Osteoblast (primary cell): ENCODE measurements around the gene TAF3. TPM values are rescaled to one million over a fixed set of nuclear protein-coding genes. Genes with fewer than 3 reads are reported as not detected.

Experiments used
- DNase-seq: peaks from one replicate; pipeline ENCODE4 v3.0.0; 2011; ENCODE audit warnings: low spot score, mixed read lengths; ENCODE audit not compliant: insufficient read length; ENCODE audit errors: missing footprints
- H2AFZ ChIP-seq: 2 replicates; pipeline ENCODE4 v1.6.0; 2011; ENCODE audit warnings: mild to moderate bottlenecking, low read length
- H3K27ac ChIP-seq: 2 replicates; pipeline ENCODE4 v1.5.1; 2011; ENCODE audit warnings: mild to moderate bottlenecking, low read depth, low read length, moderate library complexity
- H3K27me3 ChIP-seq: 2 replicates; pipeline ENCODE4 v1.6.0; 2012; ENCODE audit warnings: mild to moderate bottlenecking, control low read depth, inconsistent platforms, low read length, moderate library complexity; ENCODE audit not compliant: insufficient read depth
- H3K36me3 ChIP-seq: 2 replicates; pipeline ENCODE4 v1.5.1; 2011; ENCODE audit warnings: mild to moderate bottlenecking, low read length, control low read depth, moderate library complexity; ENCODE audit not compliant: insufficient read depth
- H3K4me1 ChIP-seq: 2 replicates; pipeline ENCODE4 v1.5.1; 2011; ENCODE audit warnings: mild to moderate bottlenecking, low read length, control low read depth, moderate library complexity; ENCODE audit not compliant: insufficient read depth
- H3K4me2 ChIP-seq: 2 replicates; pipeline ENCODE4 v1.6.0; 2011; ENCODE audit warnings: mild to moderate bottlenecking, low read length; ENCODE audit not compliant: insufficient read depth
- H3K4me3 ChIP-seq: fragments of 200-600 bp; sonication (generic); 3 replicates; pipeline ENCODE4 v1.5.1; 2012; ENCODE audit warnings: mild to moderate bottlenecking, low read length, inconsistent platforms; ENCODE audit not compliant: insufficient read depth
- H3K79me2 ChIP-seq: 2 replicates; pipeline ENCODE4 v1.6.0; 2012; ENCODE audit warnings: mild to moderate bottlenecking, low read length, control low read depth, inconsistent platforms; ENCODE audit not compliant: insufficient read depth
- H3K9me3 ChIP-seq: 2 replicates; pipeline ENCODE4 v1.5.1; 2011; ENCODE audit warnings: low read depth, low read length, control low read depth
- H4K20me1 ChIP-seq: 2 replicates; pipeline ENCODE4 v1.6.0; 2012; ENCODE audit warnings: mild to moderate bottlenecking, low read length, control low read depth; ENCODE audit not compliant: insufficient read depth
- CTCF ChIP-seq: IDR thresholded peaks from 2 replicates; pipeline ENCODE4 v1.5.1; 2011; ENCODE audit warnings: mild to moderate bottlenecking, low read depth, low read length, moderate library complexity; ENCODE audit errors: extremely low read depth
- total RNA-seq: library from RNA; depleted of rRNA; stranded (reverse); fragments of >200 nt; gene quantifications from 2 replicates; pipeline ENCODE4 v1.2.3, GENCODE V29; 2012

TAF3 gene
- total RNA-seq, 1 donor: 2.2 TPM

- Histone ChIP-seq H3K27me3 (peaks cover 59% of the 10 kb centered on the region), H3K9me3 (no peaks in the 10 kb centered on the region), H3K4me1 (no peaks in the 10 kb centered on the region), H3K27ac (no peak overlapping the region), H3K4me2 (no peak overlapping the region), H4K20me1 (no peaks in the 10 kb centered on the region), H2AFZ (no peak overlapping the region), H3K4me3 (no peak overlapping the region), H3K36me3 (no peaks in the 10 kb centered on the region), H3K79me2 (no peaks in the 10 kb centered on the region)
- no peak for TF ChIP-seq CTCF
- no peak for DNase-seq
Observed at GRCh38 chr10:8032558-8032957, 214.3 kb downstream of the TAF3 start.

GRCh38 chr10:8033812-8034465 lies 215.6 kb downstream of the TAF3 start:
- no peaks in the 10 kb centered on the region for H4K20me1 ChIP-seq
- H3K27ac ChIP-seq: no peak overlapping the region
- H2AFZ ChIP-seq: no peak overlapping the region
- H3K4me3 ChIP-seq: no peak overlapping the region
- H3K4me2 ChIP-seq: no peak overlapping the region
- H3K27me3 ChIP-seq: peaks cover 73% of the 10 kb centered on the region
- H3K9me3 ChIP-seq: no peaks in the 10 kb centered on the region
- H3K4me1 ChIP-seq: no peaks in the 10 kb centered on the region
- no peaks in the 10 kb centered on the region for H3K36me3 ChIP-seq
- TF ChIP-seq CTCF: no peak
- H3K79me2 ChIP-seq: no peaks in the 10 kb centered on the region
- DNase-seq: peak; percentile 75

- Histone ChIP-seq H3K4me3 (no peak overlapping the region), H4K20me1 (no peaks in the 10 kb centered on the region), H3K27me3 (peaks cover 79% of the 10 kb centered on the region), H3K27ac (no peak overlapping the region), H3K4me1 (no peaks in the 10 kb centered on the region), H3K36me3 (no peaks in the 10 kb centered on the region), H3K4me2 (no peak overlapping the region), H3K79me2 (no peaks in the 10 kb centered on the region), H3K9me3 (no peaks in the 10 kb centered on the region), H2AFZ (no peak overlapping the region)
- peak; percentile 59 for DNase-seq
- no peak for TF ChIP-seq CTCF
Observed at GRCh38 chr10:8034466-8035005, 216.2 kb downstream of the TAF3 start.

GRCh38 chr10:8035006-8035640 lies 216.8 kb downstream of the TAF3 start:
- Histone ChIP-seq H3K4me2 (no peak overlapping the region), H2AFZ (no peak overlapping the region), H3K4me1 (no peaks in the 10 kb centered on the region)

More at GRCh38 chr10:8035006-8035640, 216.8 kb downstream of the TAF3 start:
- H3K4me3 ChIP-seq: no peak overlapping the region
- H3K79me2 ChIP-seq: no peaks in the 10 kb centered on the region
- no peak overlapping the region for H3K27ac ChIP-seq
- no peaks in the 10 kb centered on the region for H3K36me3 ChIP-seq
- H3K27me3 ChIP-seq: peaks cover 85% of the 10 kb centered on the region
- no peaks in the 10 kb centered on the region for H4K20me1 ChIP-seq
- no peak for TF ChIP-seq CTCF
- H3K9me3 ChIP-seq: no peaks in the 10 kb centered on the region
- DNase-seq: peak; percentile 42
